Neural progenitor cell (in vitro differentiated cells): ENCODE results near the gene ILF3. TPM values are rescaled to one million over a fixed set of nuclear protein-coding genes. Genes with fewer than 3 reads are reported as not detected.

ENCODE experiments used
- DNase-seq: peaks from one replicate; pipeline ENCODE4 v3.0.0-alpha.2; 2016; ENCODE audit warnings: low spot score
- H2AFZ ChIP-seq: fragments of 200-600 bp; sonication (generic); replicated peaks from 2 replicates; pipeline ENCODE4 v1.6.1; 2016; ENCODE audit warnings: antibody characterized with exemption
- H3F3A ChIP-seq: fragments of 200-600 bp; sonication (generic); 2 replicates; pipeline ENCODE4 v1.6.1; 2016; ENCODE audit warnings: antibody characterized with exemption, low read depth
- H3K27ac ChIP-seq: fragments of 200-600 bp; sonication (generic); 2 replicates; pipeline ENCODE4 v1.5.1; 2016; ENCODE audit warnings: mild to moderate bottlenecking
- H3K27me3 ChIP-seq: fragments of 200-600 bp; sonication (generic); 2 replicates; pipeline ENCODE4 v1.6.1; 2016; ENCODE audit warnings: mild to moderate bottlenecking, moderate library complexity
- H3K36me3 ChIP-seq: fragments of 200-600 bp; sonication (generic); 2 replicates; pipeline ENCODE4 v1.5.1; 2016
- H3K4me1 ChIP-seq: fragments of 200-600 bp; sonication (generic); 2 replicates; pipeline ENCODE4 v1.6.1; 2016; ENCODE audit warnings: mixed run types
- H3K4me2 ChIP-seq: fragments of 200-600 bp; sonication (generic); 2 replicates; pipeline ENCODE4 v1.6.1; 2016
- H3K4me3 ChIP-seq: fragments of 200-600 bp; sonication (generic); 2 replicates; pipeline ENCODE4 v1.5.1; 2016
- H3K79me2 ChIP-seq: fragments of 200-600 bp; sonication (generic); 2 replicates; pipeline ENCODE4 v1.6.1; 2016; ENCODE audit warnings: low read depth
- H3K9ac ChIP-seq: fragments of 200-600 bp; sonication (generic); 2 replicates; pipeline ENCODE4 v1.6.1; 2016
- H3K9me3 ChIP-seq: fragments of 200-600 bp; sonication (generic); 2 replicates; pipeline ENCODE4 v1.5.1; 2016; ENCODE audit warnings: low read depth
- H4K20me1 ChIP-seq: fragments of 200-600 bp; sonication (generic); 2 replicates; pipeline ENCODE4 v1.6.1; 2016; ENCODE audit warnings: low read depth
- H3K27ac Mint-ChIP-seq: 3 replicates; pipeline ENCODE4 v1.8.0; 2021; ENCODE audit warnings: mixed read lengths
- H3K27me3 Mint-ChIP-seq: 2 replicates; pipeline ENCODE4 v1.8.0; 2022; ENCODE audit warnings: low read depth, mild to moderate bottlenecking, inconsistent platforms, moderate library complexity, mixed read lengths; ENCODE audit not compliant: insufficient read depth
- H3K36me3 Mint-ChIP-seq: 3 replicates; pipeline ENCODE4 v1.8.0; 2021; ENCODE audit warnings: mixed read lengths
- H3K4me1 Mint-ChIP-seq: 3 replicates; pipeline ENCODE4 v1.8.0; 2021; ENCODE audit warnings: mixed read lengths
- H3K4me3 Mint-ChIP-seq: 3 replicates; pipeline ENCODE4 v1.8.0; 2021; ENCODE audit warnings: mild to moderate bottlenecking, moderate library complexity, mixed read lengths
- H3K9me3 Mint-ChIP-seq: 3 replicates; pipeline ENCODE4 v1.8.0; 2020; ENCODE audit warnings: mixed read lengths
- CTCF ChIP-seq: fragments of 200-600 bp; sonication (generic); IDR thresholded peaks from 2 replicates; pipeline ENCODE4 v1.5.1; 2017; ENCODE audit warnings: antibody characterized with exemption, mild to moderate bottlenecking
- EZH2 ChIP-seq: fragments of 200-600 bp; sonication (generic); IDR thresholded peaks from 2 replicates; pipeline ENCODE4 v1.6.1; 2017; ENCODE audit warnings: antibody characterized with exemption, mild to moderate bottlenecking, moderate library complexity
- EZH2phosphoT487 ChIP-seq: fragments of 200-600 bp; sonication (generic); IDR thresholded peaks from 2 replicates; pipeline ENCODE4 v1.6.1; 2017; ENCODE audit warnings: antibody characterized with exemption
- total RNA-seq: library from RNA; depleted of rRNA; stranded (reverse); fragments of >200 nt; gene quantifications from 2 replicates; pipeline ENCODE4 v1.2.3, GENCODE V29; 2015; ENCODE audit warnings: low replicate concordance

ILF3 gene
- total RNA-seq, 1 donor from 2014 or later, result 477 TPM

DNA sequence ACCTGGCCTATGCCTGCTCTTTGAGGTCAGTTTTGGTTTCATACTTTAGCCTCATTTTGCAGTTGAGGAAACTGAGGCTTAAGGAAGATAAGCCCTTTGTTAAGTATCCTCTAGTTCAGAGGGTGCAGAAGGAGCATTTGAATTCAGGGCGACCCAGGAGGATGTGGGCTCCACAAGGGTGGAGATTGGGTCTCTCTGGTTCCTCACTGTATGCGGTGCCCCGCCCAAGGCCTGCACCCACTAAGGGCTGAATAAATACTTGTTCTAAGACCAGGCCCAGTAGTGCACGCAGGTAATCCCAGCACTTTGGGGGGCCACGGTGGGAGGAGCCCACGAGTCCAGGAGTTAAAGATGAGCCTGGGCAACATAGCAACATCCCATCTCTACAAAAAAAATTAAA is 29.6 kb upstream of the ILF3 start:
- Mint-ChIP-seq H3K27ac (no peak overlapping the region), H3K4me3 (peak overlapping the region; percentile 81), H3K4me1 (peaks cover 23% of the 10 kb centered on the region), H3K36me3 (peaks cover 12% of the 10 kb centered on the region), H3K9me3 (no peaks in the 10 kb centered on the region), H3K27me3 (peaks cover 2% of the 10 kb centered on the region)
- Histone ChIP-seq H3K9ac (no peak overlapping the region), H3K79me2 (peaks cover 67% of the 10 kb centered on the region), H3K4me2 (peak overlapping the region; percentile 81), H3K4me1 (peaks cover 7% of the 10 kb centered on the region), H3K27me3 (no peaks in the 10 kb centered on the region), H4K20me1 (peaks cover 13% of the 10 kb centered on the region), H3K27ac (peak overlapping the region; percentile 60), H3K36me3 (no peaks in the 10 kb centered on the region), H2AFZ (peak overlapping the region; percentile 61), H3F3A (peaks cover 15% of the 10 kb centered on the region), H3K4me3 (peak overlapping the region; percentile 57), H3K9me3 (no peaks in the 10 kb centered on the region)
- TF ChIP-seq EZH2phosphoT487 (no peak), CTCF (no peak), EZH2 (no peak)
- DNase-seq, result no peak

GRCh38 chr19:10625003-10625761 is 29.0 kb upstream of the ILF3 start, which contains the start of gene SLC44A2:
SLC44A2 (plus strand) TSS chr19:10625553; CDS start chr19:10625634, 81 bp downstream.
- H3K27me3 Mint-ChIP-seq, result peaks cover 2% of the 10 kb centered on the region
- H3K4me3 Mint-ChIP-seq, result peak within 1 kb of the TSS; percentile 84
- no peak for TF ChIP-seq EZH2

GRCh38 chr19:10625762-10626138 is 28.4 kb upstream of the ILF3 start:
- Histone ChIP-seq H3F3A (peaks cover 15% of the 10 kb centered on the region), H3K9me3 (no peaks in the 10 kb centered on the region), H2AFZ (no peak overlapping the region), H3K4me1 (peaks cover 7% of the 10 kb centered on the region), H4K20me1 (peaks cover 10% of the 10 kb centered on the region), H3K9ac (peak overlapping the region; percentile 69), H3K36me3 (no peaks in the 10 kb centered on the region), H3K79me2 (peaks cover 56% of the 10 kb centered on the region), H3K4me2 (peak overlapping the region; percentile 81), H3K27ac (peak overlapping the region; percentile 64), H3K27me3 (no peaks in the 10 kb centered on the region), H3K4me3 (peak overlapping the region; percentile 57)
- no peaks in the 10 kb centered on the region for H3K9me3 Mint-ChIP-seq
- TF ChIP-seq EZH2 (no peak), CTCF (no peak), EZH2phosphoT487 (no peak)
- H3K27me3 Mint-ChIP-seq, result peaks cover 2% of the 10 kb centered on the region
- H3K4me1 Mint-ChIP-seq, result peaks cover 20% of the 10 kb centered on the region
- DNase-seq, result peak; percentile 30
- H3K27ac Mint-ChIP-seq, result peak overlapping the region; percentile 53
- peaks cover 11% of the 10 kb centered on the region for H3K36me3 Mint-ChIP-seq
- peak overlapping the region; percentile 84 for H3K4me3 Mint-ChIP-seq

More at GRCh38 chr19:10625003-10625761, 29.0 kb upstream of the ILF3 start, which contains the start of gene SLC44A2:
- no peaks in the 10 kb centered on the region for H3K9me3 ChIP-seq
- Mint-ChIP-seq H3K27ac (peak within 1 kb of the TSS; percentile 53), H3K9me3 (no peaks in the 10 kb centered on the region), H3K4me1 (peaks cover 23% of the 10 kb centered on the region), H3K36me3 (peaks cover 12% of the 10 kb centered on the region)
- peaks cover 15% of the 10 kb centered on the region for H3F3A ChIP-seq
- H2AFZ ChIP-seq, result peak within 1 kb of the TSS; percentile 61
- no peaks in the 10 kb centered on the region for H3K36me3 ChIP-seq
- peak within 1 kb of the TSS; percentile 57 for H3K4me3 ChIP-seq
- H3K27me3 ChIP-seq, result no peaks in the 10 kb centered on the region
- H3K4me1 ChIP-seq, result peaks cover 7% of the 10 kb centered on the region
- peaks cover 61% of the 10 kb centered on the region for H3K79me2 ChIP-seq
- peak; percentile 94 for DNase-seq
- peak within 1 kb of the TSS; percentile 81 for H3K4me2 ChIP-seq
- H4K20me1 ChIP-seq, result peaks cover 13% of the 10 kb centered on the region
- H3K27ac ChIP-seq, result peak within 1 kb of the TSS; percentile 64
- peak within 1 kb of the TSS; percentile 69 for H3K9ac ChIP-seq

DNA sequence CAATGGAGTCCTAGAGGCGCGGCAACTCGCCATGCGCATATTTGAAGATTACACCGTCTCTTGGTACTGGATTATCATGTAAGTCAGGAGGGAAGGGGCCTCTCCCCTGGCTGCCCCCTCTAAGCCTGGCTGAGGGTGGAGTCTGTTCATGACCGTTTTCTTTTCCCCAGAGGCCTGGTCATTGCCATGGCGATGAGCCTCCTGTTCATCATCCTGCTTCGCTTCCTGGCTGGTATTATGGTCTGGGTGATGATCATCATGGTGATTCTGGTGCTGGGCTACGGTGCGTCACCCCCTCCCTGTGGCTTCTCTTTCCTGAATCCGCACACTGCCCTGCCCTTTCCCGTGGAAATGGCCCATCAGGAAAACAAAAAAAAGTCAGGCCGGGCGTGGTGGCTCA is 22.3 kb upstream of the ILF3 start:
- H3F3A ChIP-seq, result no peaks in the 10 kb centered on the region
- Mint-ChIP-seq H3K4me1 (no peaks in the 10 kb centered on the region), H3K36me3 (peaks cover 23% of the 10 kb centered on the region), H3K27me3 (no peaks in the 10 kb centered on the region), H3K27ac (no peak overlapping the region), H3K4me3 (peak overlapping the region; percentile 6), H3K9me3 (no peaks in the 10 kb centered on the region)
- H3K9ac ChIP-seq, result no peak overlapping the region
- H3K27me3 ChIP-seq, result no peaks in the 10 kb centered on the region
- no peak overlapping the region for H3K27ac ChIP-seq
- no peak overlapping the region for H3K4me3 ChIP-seq
- TF ChIP-seq CTCF (no peak), EZH2phosphoT487 (no peak), EZH2 (no peak)
- no peaks in the 10 kb centered on the region for H3K9me3 ChIP-seq
- no peak for DNase-seq
- H3K36me3 ChIP-seq, result no peaks in the 10 kb centered on the region
- no peaks in the 10 kb centered on the region for H3K4me1 ChIP-seq
- H4K20me1 ChIP-seq, result no peaks in the 10 kb centered on the region
- no peak overlapping the region for H2AFZ ChIP-seq
- H3K4me2 ChIP-seq, result no peak overlapping the region
- peaks cover 4% of the 10 kb centered on the region for H3K79me2 ChIP-seq
